ENCODE results near the gene GRIN2A.

Gene GRIN2A

GRCh38 chr16:10081201-10081940 lies 100.9 kb downstream of the GRIN2A start:
- H3K27me3 Mint-ChIP-seq (ENCODE audit: low read depth): peaks cover 11% of the 10 kb centered on the region
- H3K4me3 Mint-ChIP-seq: no peak overlapping the region
- H3K4me1 Mint-ChIP-seq: peaks cover 22% of the 10 kb centered on the region
- H3K36me3 Mint-ChIP-seq (ENCODE audit: low read depth): no peaks in the 10 kb centered on the region
- H3K9me3 Mint-ChIP-seq: no peaks in the 10 kb centered on the region
- TF ChIP-seq, protein P1, sequence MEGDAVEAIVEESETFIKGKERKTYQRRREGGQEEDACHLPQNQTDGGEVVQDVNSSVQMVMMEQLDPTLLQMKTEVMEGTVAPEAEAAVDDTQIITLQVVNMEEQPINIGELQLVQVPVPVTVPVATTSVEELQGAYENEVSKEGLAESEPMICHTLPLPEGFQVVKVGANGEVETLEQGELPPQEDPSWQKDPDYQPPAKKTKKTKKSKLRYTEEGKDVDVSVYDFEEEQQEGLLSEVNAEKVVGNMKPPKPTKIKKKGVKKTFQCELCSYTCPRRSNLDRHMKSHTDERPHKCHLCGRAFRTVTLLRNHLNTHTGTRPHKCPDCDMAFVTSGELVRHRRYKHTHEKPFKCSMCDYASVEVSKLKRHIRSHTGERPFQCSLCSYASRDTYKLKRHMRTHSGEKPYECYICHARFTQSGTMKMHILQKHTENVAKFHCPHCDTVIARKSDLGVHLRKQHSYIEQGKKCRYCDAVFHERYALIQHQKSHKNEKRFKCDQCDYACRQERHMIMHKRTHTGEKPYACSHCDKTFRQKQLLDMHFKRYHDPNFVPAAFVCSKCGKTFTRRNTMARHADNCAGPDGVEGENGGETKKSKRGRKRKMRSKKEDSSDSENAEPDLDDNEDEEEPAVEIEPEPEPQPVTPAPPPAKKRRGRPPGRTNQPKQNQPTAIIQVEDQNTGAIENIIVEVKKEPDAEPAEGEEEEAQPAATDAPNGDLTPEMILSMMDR (IDR thresholded peaks at IDR 0.05; ENCODE audit: unreplicated experiment in 3 of 3): no peak
- peak overlapping the region; percentile 34 to 40 (median 36) for H3K27ac Mint-ChIP-seq

DNA sequence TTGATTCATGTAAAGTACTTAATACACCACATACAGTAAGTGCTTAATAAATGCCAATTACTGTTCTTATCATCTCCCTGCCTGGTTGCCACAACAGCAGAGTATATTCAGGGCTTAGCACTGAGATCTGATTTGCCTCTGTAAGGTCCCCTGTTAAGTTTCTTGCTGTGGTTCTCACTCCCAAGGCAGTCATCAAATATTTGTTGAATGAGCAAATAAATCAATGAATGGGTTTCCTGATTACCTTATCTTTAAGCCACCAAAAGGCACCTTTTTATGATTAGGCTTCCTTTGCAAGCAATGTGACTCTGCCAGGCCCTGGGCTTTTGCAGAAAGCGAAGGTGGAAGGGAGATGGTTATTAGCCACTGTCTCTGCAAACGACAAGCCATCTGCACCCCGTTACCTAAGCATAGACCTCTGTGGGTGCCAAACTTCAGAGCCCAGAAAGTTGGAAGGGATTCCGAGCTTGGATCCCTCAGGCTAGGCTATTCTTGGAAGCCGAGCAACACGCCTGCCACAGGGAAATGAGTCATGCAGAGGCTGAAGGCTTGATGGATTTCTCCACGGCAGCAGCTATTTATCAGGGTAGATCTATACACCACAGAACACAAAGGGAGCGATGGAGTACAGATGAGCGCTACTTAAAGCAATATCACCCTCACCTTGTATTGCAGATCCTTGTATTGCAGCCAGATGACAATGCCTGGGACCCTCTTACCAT lies 102.0 kb downstream of the GRIN2A start:
- peaks cover 18% of the 10 kb centered on the region for H3K4me1 Mint-ChIP-seq
- no peak overlapping the region for H3K4me3 Mint-ChIP-seq
- TF ChIP-seq, protein P1 (IDR thresholded peaks at IDR 0.05; ENCODE audit: unreplicated experiment in 3 of 3): no peak
- H3K36me3 Mint-ChIP-seq (ENCODE audit: low read depth): no peaks in the 10 kb centered on the region
- no peaks in the 10 kb centered on the region for H3K9me3 Mint-ChIP-seq
- H3K27ac Mint-ChIP-seq: peak overlapping the region in 2 of 3 experiments; percentile 7 to 36
- peaks cover 11% of the 10 kb centered on the region for H3K27me3 Mint-ChIP-seq (ENCODE audit: low read depth)

DNA sequence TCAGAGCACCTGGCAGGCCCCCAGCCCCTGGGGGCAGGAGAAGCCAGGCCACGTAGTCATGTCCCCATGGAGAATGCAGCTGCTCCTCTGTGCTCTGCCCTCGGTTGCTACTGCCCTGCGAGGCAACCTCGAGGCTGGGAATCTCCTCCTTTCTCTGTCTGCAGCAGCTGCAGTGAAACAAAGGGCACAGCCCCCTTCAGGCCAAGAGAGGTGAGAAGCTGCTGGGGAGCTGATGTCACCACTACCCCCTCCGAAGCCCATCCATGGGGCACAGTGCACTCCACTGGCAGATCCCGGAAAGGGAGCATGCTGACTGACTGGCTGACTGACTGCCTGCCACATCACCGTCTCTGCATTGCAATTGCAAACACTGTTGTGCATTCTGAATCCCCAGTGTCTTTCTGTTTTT lies 103.7 kb downstream of the GRIN2A start:
- no peaks in the 10 kb centered on the region for H3K9me3 Mint-ChIP-seq
- H3K36me3 Mint-ChIP-seq (ENCODE audit: low read depth): no peaks in the 10 kb centered on the region
- H3K4me3 Mint-ChIP-seq: no peak overlapping the region
- peaks cover 11% of the 10 kb centered on the region for H3K27me3 Mint-ChIP-seq (ENCODE audit: low read depth)
- TF ChIP-seq, protein P1 (IDR thresholded peaks at IDR 0.05; ENCODE audit: unreplicated experiment in 3 of 3): no peak
- H3K4me1 Mint-ChIP-seq: peaks cover 18% of the 10 kb centered on the region
- H3K27ac Mint-ChIP-seq: no peak overlapping the region

GRCh38 chr16:10077861-10078260 lies 104.4 kb downstream of the GRIN2A start:
- Mint-ChIP-seq H3K4me3 (no peak overlapping the region), H3K36me3 (ENCODE audit: low read depth) (no peaks in the 10 kb centered on the region), H3K4me1 (peaks cover 18% of the 10 kb centered on the region), H3K9me3 (no peaks in the 10 kb centered on the region), H3K27ac (no peak overlapping the region), H3K27me3 (ENCODE audit: low read depth) (peaks cover 11% of the 10 kb centered on the region)
- TF ChIP-seq, protein P1 (IDR thresholded peaks at IDR 0.05; ENCODE audit: unreplicated experiment in 3 of 3): no peak

DNA sequence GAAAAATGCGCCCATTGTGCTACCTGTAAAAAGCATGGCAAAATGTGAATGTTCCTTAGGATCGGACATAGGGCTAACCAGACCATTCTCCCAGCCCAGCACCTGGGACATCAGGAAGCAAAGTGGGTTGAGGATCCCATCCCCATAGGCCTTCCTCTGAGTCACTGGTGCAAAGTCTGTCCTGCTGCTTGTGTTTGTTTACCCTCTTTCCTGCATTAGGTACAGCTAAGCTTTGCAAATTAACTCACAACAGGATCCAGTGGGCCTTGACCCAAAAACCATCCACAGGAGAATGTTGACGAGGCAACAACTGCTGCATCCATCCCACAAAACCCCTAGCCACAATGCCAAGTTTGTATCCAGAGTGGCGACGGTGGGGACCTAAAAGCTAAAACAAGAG lies 106.2 kb downstream of the GRIN2A start:
- Mint-ChIP-seq H3K27me3 (ENCODE audit: low read depth) (peaks cover 11% of the 10 kb centered on the region), H3K4me1 (peaks cover 14% of the 10 kb centered on the region), H3K9me3 (no peaks in the 10 kb centered on the region), H3K27ac (no peak overlapping the region), H3K36me3 (ENCODE audit: low read depth) (no peaks in the 10 kb centered on the region), H3K4me3 (no peak overlapping the region)
- TF ChIP-seq, protein P1 (IDR thresholded peaks at IDR 0.05; ENCODE audit: unreplicated experiment in 3 of 3): no peak

Measured in nephron (organoid).